ENCODE results near the gene NEK10. TPM values are rescaled to one million over a fixed set of nuclear protein-coding genes. Genes with fewer than 3 reads are reported as not detected.
"Not testable (repeated sequence)": the region's sequence is repeated elsewhere in the genome, so short reads cannot be mapped to it uniquely, and the experiment has no call there.

Gene NEK10
- total RNA-seq, 2 experiments from 2014 or later, result 0.35 to 0.86 TPM

DNA sequence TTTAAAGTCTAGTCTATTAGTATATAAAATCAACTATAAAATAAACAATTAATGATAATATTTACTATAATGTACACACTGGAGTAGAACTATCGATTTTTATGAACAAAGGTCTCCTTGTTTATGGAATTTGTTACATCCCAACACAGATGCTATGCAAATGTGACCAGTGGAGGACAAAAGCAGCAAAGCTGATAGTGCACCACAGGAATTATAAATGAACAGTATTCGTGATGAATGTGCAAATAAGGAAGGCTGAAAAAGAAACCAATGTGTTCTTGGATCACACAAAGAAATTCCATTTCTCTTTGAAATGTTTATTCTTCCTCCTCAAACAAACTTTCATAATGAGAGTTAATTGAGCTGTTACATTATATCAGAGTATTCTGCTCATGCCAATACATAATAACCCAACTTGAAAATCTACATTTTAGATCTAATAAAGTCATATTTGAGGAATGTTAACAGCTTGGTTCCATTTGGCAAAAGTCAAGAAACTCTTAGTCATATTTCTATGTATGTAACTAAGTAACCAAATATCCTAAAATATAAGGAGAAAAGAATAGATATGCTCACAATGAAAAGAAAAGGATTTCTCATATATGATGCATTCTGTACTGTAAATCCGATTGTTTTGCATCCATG is 79.3 kb downstream of the NEK10 start:
- no peaks in the 10 kb centered on the region for H3K27me3 Mint-ChIP-seq
- POLR2A ChIA-PET, result no interaction called here
- H3K27ac Mint-ChIP-seq, result no peak overlapping the region

DNA sequence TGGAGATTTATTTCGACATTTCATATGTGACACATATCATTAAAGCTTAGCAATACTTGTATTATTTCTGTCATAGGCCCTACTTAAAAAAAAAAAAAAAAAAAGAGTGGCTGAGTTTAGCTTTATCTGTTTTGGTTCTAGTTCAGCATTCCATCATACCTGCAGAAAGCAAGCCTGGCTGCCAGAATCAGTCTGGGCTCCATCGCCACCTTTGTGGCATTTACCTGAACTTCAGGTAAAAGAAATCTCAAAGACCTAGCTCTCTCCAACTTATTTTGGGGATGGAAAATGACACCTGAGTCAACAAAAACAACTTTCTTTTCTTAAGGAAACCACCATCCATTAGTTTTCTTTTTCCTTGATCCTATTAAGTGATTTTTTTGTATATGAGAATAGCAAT is 82.1 kb downstream of the NEK10 start:
- Mint-ChIP-seq H3K27ac (no peak overlapping the region), H3K36me3 (ENCODE audit: low read depth) (no peaks in the 10 kb centered on the region), H3K4me1 (no peaks in the 10 kb centered on the region), H3K9me3 (no peaks in the 10 kb centered on the region), H3K27me3 (no peaks in the 10 kb centered on the region), H3K4me3 (no peak overlapping the region)
- DNase-seq, result no peak
- ChIA-PET POLR2A (no interaction called here), CTCF (interaction anchor here (1.6 kb wide), 1 partner anchor 34 kb away, joined by 9 read pairs; no protein-coding TSS in a partner anchor)

More for the DNA sequence above, 79.3 kb downstream of the NEK10 start:
- H3K36me3 Mint-ChIP-seq (ENCODE audit: low read depth), result no peaks in the 10 kb centered on the region
- no peak overlapping the region for H3K4me3 Mint-ChIP-seq
- CTCF ChIA-PET, result no interaction called here
- H3K4me1 Mint-ChIP-seq, result no peaks in the 10 kb centered on the region
- H3K9me3 Mint-ChIP-seq, result no peaks in the 10 kb centered on the region
- DNase-seq, result no peak

DNA sequence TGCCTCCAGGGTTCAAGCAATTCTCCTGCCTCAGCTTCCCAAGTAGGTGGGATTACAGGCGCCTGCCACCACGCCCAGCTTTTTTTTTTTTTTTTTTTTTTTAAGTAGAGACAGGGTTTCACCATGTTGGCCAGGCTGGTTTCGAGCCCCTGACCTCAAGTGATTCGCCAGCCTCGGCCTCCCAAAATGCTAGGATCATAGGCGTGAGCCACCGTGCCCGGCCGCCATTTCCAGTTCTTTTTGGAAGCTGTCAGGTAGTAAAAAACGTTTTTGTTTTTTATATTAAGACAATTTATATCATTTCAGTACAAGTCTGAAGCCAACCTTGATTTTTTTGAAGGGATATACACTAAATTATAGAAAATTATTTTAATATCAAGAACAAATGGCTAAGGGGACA is 82.7 kb downstream of the NEK10 start:
- H3K4me1 Mint-ChIP-seq; H3K36me3 Mint-ChIP-seq (ENCODE audit: low read depth); DNase-seq; H3K27ac Mint-ChIP-seq; H3K27me3 Mint-ChIP-seq; H3K9me3 Mint-ChIP-seq; H3K4me3 Mint-ChIP-seq; POLR2A ChIA-PET: not testable (repeated sequence)
- CTCF ChIA-PET, result interaction anchor here (1.6 kb wide), 1 partner anchor 33 kb away, joined by 9 read pairs; no protein-coding TSS in a partner anchor

DNA sequence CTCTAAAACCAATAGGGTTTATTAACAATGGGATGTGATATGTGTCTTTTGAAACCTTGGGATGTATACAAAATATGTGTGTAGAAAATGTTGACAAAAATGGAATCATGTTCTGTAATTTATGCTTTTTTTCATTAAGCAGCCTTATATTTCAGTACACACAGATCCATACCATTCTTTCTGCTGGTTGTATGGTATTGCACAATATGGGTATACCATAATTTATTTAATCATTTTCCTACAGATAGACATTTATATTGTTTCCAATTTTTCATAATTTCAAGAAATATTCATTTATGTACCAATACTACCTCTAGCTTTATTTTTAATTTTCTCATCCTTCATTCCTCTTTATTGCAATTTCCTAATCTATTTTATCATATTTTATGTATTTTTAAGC is 83.5 kb downstream of the NEK10 start:
- ChIA-PET POLR2A (no interaction called here), CTCF (interaction anchor here (0.6 to 1.6 kb wide), 2 partner anchors 32 to 35 kb away, joined by 4 to 9 read pairs; no protein-coding TSS in a partner anchor)
- no peaks in the 10 kb centered on the region for H3K27me3 Mint-ChIP-seq
- H3K9me3 Mint-ChIP-seq, result no peaks in the 10 kb centered on the region
- H3K4me3 Mint-ChIP-seq, result no peak overlapping the region
- H3K36me3 Mint-ChIP-seq (ENCODE audit: low read depth), result no peaks in the 10 kb centered on the region
- DNase-seq, result no peak
- no peaks in the 10 kb centered on the region for H3K4me1 Mint-ChIP-seq
- H3K27ac Mint-ChIP-seq, result no peak overlapping the region

DNA sequence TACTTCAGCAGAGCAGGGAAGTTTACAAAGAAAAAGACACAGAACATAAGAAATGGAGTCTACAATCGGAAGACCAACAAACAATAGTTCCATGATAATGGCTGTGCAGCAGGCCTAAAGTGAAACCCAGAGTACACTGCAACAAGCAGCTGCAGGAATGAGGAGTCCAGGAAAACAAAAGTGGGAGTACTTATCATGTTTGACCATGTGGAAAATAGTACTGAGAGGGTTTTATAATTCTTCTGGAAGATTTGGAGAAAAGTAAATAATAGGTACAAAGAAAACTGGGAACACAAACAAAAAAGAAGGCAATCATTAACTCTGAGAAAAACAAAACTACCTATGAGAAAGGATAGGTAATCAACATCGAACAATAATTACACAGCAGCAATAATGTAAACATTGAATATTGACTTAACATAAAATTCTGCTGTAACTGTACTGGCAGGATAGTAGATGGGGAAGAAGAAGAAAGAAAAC is 87.5 kb downstream of the NEK10 start:
- POLR2A ChIA-PET, result no interaction called here
- CTCF ChIA-PET, result no interaction called here
- Mint-ChIP-seq H3K4me1 (no peaks in the 10 kb centered on the region), H3K4me3 (no peak overlapping the region), H3K36me3 (ENCODE audit: low read depth) (no peaks in the 10 kb centered on the region), H3K27ac (no peak overlapping the region), H3K27me3 (no peaks in the 10 kb centered on the region), H3K9me3 (no peaks in the 10 kb centered on the region)
- no peak for DNase-seq

DNA sequence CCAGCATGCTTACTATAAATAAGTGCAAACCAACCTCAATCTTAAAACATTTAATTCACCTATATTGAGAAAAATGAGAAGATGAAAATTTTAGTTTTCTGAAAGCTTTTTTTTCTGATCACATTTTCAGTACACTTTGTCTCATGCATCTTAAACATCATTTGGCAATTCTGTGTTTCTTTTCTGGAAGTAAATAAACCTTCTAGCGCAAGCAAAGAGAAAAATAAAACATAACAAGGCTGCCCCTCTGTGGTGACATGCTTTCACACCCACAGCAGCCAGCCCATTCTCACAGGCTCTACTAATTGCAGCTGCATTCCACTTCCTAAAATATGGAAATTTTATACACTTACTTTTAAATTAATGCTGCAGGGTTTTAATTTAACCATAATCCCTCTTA is 90.1 kb downstream of the NEK10 start:
- no peaks in the 10 kb centered on the region for H3K9me3 Mint-ChIP-seq
- no peaks in the 10 kb centered on the region for H3K27me3 Mint-ChIP-seq
- ChIA-PET CTCF (no interaction called here), POLR2A (no interaction called here)
- H3K36me3 Mint-ChIP-seq (ENCODE audit: low read depth), result no peaks in the 10 kb centered on the region
- no peak overlapping the region for H3K27ac Mint-ChIP-seq
- H3K4me3 Mint-ChIP-seq, result no peak overlapping the region
- no peak for DNase-seq
- H3K4me1 Mint-ChIP-seq, result no peaks in the 10 kb centered on the region

DNA sequence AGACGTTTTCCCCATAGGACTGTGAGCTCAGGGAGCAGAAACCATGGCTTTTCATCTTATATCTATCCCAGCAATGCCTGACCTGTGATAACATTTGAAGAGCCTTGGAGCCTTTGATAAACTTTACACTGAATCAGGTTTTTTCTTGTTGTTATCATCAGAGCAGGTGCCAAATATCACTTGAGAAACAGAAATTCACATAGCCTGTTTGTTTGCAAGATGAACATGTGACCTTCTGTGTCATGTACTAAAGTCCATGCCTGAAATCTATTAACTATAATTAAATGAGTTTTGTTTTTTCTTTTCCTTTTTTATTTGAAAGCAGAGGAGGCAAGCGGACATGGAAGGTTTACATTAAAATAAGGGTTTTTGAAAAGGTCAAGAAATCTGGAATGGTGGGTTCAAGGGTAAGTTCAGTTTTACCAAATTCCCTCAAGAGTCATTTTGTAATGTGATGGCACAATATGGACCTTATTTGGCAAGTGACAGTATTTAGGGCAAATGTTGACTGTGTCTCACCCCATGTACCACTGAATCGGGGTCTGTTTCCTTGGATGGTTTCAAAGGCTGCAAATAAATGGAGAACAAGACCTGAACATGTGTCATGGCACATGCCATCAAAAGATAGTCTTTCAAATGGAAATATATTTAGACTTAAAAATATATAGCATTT is 90.7 kb downstream of the NEK10 start:
- Mint-ChIP-seq H3K9me3 (no peaks in the 10 kb centered on the region), H3K36me3 (ENCODE audit: low read depth) (no peaks in the 10 kb centered on the region), H3K4me3 (no peak overlapping the region), H3K4me1 (no peaks in the 10 kb centered on the region), H3K27ac (no peak overlapping the region), H3K27me3 (no peaks in the 10 kb centered on the region)
- ChIA-PET CTCF (no interaction called here), POLR2A (no interaction called here)
- no peak for DNase-seq

DNA sequence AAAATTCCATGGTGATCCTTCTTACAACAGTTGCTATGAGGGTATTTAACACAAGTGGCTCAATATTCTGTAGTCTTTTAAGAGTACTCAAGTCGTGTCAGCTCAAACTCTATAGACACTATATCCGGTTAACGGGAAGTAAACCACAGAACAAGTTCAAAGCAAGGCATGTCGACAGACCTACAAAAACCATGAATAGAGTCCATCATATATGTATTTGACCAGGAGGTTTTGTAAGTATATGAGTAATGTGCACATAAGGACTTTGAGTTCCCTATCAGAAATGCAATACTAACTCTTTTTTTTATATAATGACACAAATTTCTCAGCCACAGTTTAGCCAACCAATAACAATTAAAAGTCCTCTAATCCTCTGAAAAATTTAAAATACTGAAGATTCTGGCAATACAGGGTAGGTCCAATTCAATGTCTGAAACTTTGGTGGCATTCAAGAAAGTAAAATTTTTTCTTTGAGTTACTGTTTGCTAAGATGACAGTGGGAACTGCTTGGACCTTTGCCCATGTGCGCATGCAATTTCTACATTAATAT is 93.7 kb downstream of the NEK10 start:
- POLR2A ChIA-PET, result no interaction called here
- CTCF ChIA-PET, result no interaction called here
- Mint-ChIP-seq H3K36me3 (ENCODE audit: low read depth) (no peaks in the 10 kb centered on the region), H3K27me3 (no peaks in the 10 kb centered on the region), H3K27ac (no peak overlapping the region), H3K9me3 (no peaks in the 10 kb centered on the region), H3K4me3 (no peak overlapping the region), H3K4me1 (no peaks in the 10 kb centered on the region)
- no peak for DNase-seq

DNA sequence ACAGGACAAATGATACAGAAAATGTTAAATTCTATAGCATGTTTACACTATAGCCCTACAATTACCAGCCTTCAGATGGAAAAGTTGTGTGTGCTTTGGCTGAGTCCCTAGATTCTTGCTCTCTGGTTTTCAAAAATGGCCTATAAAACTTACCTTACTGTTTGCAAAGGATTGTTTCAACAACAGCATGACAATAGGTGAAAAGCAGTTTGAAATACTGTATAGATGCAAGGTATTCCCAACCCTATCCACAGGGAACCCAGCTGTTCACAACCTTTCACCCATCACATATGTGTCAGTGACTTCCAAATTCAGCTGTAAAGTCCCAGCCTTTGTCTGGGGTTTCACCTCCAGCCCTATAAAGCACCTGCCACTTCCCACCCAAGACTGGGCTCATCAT is 97.3 kb downstream of the NEK10 start:
- DNase-seq, result no peak
- Mint-ChIP-seq H3K36me3 (ENCODE audit: low read depth) (no peaks in the 10 kb centered on the region), H3K27ac (no peak overlapping the region), H3K4me1 (no peaks in the 10 kb centered on the region), H3K4me3 (no peak overlapping the region), H3K27me3 (no peaks in the 10 kb centered on the region), H3K9me3 (no peaks in the 10 kb centered on the region)
- POLR2A ChIA-PET, result no interaction called here
- CTCF ChIA-PET, result no interaction called here

DNA sequence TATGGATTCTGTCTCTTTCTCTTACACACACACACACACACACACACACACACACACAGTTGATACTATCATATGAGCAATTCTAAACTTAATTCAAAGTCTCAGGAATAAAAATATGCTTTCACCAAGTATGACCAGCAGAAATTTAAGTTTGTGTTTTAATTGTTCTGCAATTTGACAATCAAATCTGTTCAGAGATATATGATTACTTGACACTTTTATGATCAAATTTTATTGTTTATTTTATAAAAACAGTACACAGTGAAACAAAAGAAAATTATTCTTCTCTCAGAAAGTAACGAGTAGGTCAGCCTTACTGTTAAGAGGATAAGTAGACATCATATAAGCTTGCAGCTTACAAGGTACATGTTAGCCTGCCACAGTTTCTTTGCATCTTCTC is 114.3 kb downstream of the NEK10 start:
- Mint-ChIP-seq H3K9me3 (no peaks in the 10 kb centered on the region), H3K27me3 (peaks cover 2% of the 10 kb centered on the region), H3K4me1 (no peaks in the 10 kb centered on the region), H3K27ac (no peak overlapping the region), H3K4me3 (no peak overlapping the region), H3K36me3 (ENCODE audit: low read depth) (no peaks in the 10 kb centered on the region)
- POLR2A ChIA-PET, result no interaction called here
- CTCF ChIA-PET, result interaction anchor here (0.7 kb wide), 1 partner anchor 271 kb away, joined by 3 read pairs; no protein-coding TSS in a partner anchor
- no peak for DNase-seq

DNA sequence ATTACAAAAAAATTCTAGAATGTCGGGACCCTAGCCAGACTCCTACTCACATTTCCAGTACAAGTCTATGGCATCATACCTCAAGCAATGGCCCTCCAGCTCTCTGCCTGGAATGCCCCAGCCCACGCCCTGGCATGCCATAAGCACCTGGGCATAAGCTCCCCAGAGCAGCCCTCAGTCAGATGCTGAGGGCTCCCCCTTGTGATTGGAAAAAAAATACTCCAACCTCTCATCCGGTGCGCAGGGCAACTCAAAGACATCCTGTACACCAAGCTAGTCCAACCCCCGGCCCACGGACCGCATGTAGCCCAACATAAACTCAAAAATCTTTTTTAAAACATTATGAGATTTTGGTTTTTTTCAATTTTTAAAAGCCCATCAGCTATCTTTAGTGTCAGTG is 115.4 kb downstream of the NEK10 start:
- Mint-ChIP-seq H3K4me1 (no peaks in the 10 kb centered on the region), H3K4me3 (no peak overlapping the region), H3K36me3 (ENCODE audit: low read depth) (no peaks in the 10 kb centered on the region), H3K9me3 (no peaks in the 10 kb centered on the region), H3K27ac (no peak overlapping the region), H3K27me3 (peaks cover 2% of the 10 kb centered on the region)
- POLR2A ChIA-PET, result no interaction called here
- CTCF ChIA-PET, result interaction anchor here (0.6 to 1.8 kb wide), 7 partner anchors 10 to 332 kb away, joined by 3 to 17 read pairs (median 4); no protein-coding TSS in a partner anchor
- DNase-seq, result peak; percentile 28

DNA sequence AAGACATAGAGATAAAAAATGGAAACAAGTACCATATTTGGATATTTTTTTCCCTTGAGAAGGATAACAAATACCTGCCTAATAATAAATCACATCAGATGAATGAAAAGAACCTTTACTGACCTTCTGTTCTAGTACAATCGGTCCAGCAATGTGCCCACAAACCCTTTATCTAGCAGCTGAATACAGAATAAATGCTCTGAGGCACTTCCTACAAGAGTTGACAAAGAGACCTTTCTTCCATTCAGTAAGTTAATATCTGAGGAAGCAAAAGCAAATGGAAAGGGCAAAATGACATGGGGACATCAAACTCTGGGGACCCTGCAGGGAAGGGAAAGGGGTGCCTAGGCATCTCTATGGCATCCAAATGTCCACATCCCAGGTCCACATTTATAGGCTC is 115.8 kb downstream of the NEK10 start:
- ChIA-PET POLR2A (no interaction called here), CTCF (interaction anchor here (0.8 to 1.8 kb wide), 8 partner anchors 10 to 130 kb away, joined by 3 to 17 read pairs (median 4); no protein-coding TSS in a partner anchor)
- Mint-ChIP-seq H3K4me3 (no peak overlapping the region), H3K4me1 (no peaks in the 10 kb centered on the region), H3K9me3 (no peaks in the 10 kb centered on the region), H3K27me3 (peaks cover 2% of the 10 kb centered on the region), H3K27ac (no peak overlapping the region), H3K36me3 (ENCODE audit: low read depth) (no peaks in the 10 kb centered on the region)
- no peak for DNase-seq

DNA sequence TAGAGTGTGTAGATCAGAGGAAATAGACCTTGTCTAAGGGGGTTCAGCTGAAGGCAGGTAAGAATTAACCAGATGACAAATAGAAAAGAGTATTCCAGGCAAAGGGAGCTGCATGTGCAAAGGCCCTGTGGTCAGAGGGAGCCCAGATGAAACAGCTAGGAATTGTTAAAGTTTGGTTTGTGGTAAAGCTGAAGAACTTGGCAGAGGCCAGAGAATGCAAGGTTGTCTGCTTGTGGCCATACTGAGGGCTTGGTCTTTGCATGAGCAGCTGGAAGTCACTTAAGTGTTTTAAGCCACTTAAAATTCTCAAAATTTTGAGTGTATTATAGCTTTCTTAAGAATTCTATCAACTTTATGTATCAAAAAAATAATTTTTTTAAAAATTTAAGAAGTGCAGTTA is 116.5 kb downstream of the NEK10 start:
- Mint-ChIP-seq H3K9me3 (no peaks in the 10 kb centered on the region), H3K36me3 (ENCODE audit: low read depth) (no peaks in the 10 kb centered on the region), H3K27ac (no peak overlapping the region), H3K4me1 (no peaks in the 10 kb centered on the region), H3K27me3 (peaks cover 2% of the 10 kb centered on the region), H3K4me3 (no peak overlapping the region)
- ChIA-PET CTCF (interaction anchor here (0.8 to 1.8 kb wide), 4 partner anchors 21 to 129 kb away, joined by 3 to 9 read pairs (median 3); no protein-coding TSS in a partner anchor), POLR2A (no interaction called here)
- DNase-seq, result no peak
